Neural progenitor cell (in vitro differentiated cells): ENCODE data around the gene ZNF350.

Experiments
- EZH2 ChIP-seq: fragments of 200-600 bp; sonication (generic); IDR thresholded peaks from 2 replicates; pipeline ENCODE4 v1.6.1; 2017; ENCODE audit warnings: antibody characterized with exemption, mild to moderate bottlenecking, moderate library complexity
- TF ChIP-seq, protein P1 (sequence below): fragments of 200-600 bp; sonication (generic); IDR thresholded peaks from 2 replicates; pipeline ENCODE4 v1.5.1; 2017; ENCODE audit warnings: antibody characterized with exemption, mild to moderate bottlenecking

DNA sequence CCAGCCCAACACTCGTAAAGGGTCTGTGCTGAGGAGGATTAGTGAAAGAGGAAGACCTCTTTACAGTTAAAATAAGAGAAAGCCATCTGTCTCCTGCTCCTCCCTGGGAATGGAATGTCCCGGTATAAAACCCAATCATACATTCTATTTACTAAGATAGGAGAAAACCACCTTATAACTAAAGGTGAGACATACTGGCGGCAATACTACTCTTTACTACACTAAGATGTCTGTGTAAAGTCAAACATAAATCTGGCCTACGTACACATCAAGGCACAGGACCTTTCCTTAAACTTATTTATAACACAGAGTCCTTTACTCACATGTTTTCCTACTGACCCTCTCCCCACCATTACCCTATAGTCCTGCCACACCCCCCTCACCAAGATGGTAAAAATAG, 3.3 kb downstream of the ZNF350 start:
- TF ChIP-seq, protein P1, sequence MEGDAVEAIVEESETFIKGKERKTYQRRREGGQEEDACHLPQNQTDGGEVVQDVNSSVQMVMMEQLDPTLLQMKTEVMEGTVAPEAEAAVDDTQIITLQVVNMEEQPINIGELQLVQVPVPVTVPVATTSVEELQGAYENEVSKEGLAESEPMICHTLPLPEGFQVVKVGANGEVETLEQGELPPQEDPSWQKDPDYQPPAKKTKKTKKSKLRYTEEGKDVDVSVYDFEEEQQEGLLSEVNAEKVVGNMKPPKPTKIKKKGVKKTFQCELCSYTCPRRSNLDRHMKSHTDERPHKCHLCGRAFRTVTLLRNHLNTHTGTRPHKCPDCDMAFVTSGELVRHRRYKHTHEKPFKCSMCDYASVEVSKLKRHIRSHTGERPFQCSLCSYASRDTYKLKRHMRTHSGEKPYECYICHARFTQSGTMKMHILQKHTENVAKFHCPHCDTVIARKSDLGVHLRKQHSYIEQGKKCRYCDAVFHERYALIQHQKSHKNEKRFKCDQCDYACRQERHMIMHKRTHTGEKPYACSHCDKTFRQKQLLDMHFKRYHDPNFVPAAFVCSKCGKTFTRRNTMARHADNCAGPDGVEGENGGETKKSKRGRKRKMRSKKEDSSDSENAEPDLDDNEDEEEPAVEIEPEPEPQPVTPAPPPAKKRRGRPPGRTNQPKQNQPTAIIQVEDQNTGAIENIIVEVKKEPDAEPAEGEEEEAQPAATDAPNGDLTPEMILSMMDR: no peak
- TF ChIP-seq EZH2: no peak
